GM18517 (cell line): Measurements from ENCODE around the gene KANSL1L.
"Not testable (repeated sequence)": the region's sequence is repeated elsewhere in the genome, so short reads cannot be mapped to it uniquely, and the experiment has no call there.

Experiments used
- ATAC-seq: cut with Tn5 transposase; IDR thresholded peaks from one replicate; pipeline ENCODE4 v1.9.1; 2021; ENCODE audit warnings: mild to moderate bottlenecking, moderate library complexity; ENCODE audit not compliant: unreplicated experiment

KANSL1L gene

GRCh38 chr2:210177769-210178168 is 6.6 kb upstream of the KANSL1L start:
- no peak for ATAC-seq

- ATAC-seq, result not testable (repeated sequence)
These were observed 5.9 kb upstream of the KANSL1L start for GRCh38 chr2:210177115-210177514.

- ATAC-seq, result no peak
These were observed 2.9 kb upstream of the KANSL1L start for GRCh38 chr2:210174086-210174485.

GRCh38 chr2:210172219-210172575 is 988 bp upstream of the KANSL1L start:
- no peak for ATAC-seq

- peak; percentile 70 for ATAC-seq
These were observed 534 bp downstream of the KANSL1L start for GRCh38 chr2:210170446-210171303.

- no peak for ATAC-seq
These were observed 1.1 kb downstream of the KANSL1L start for GRCh38 chr2:210170196-210170445.

- peak; percentile 37 for ATAC-seq
These were observed 1.6 kb downstream of the KANSL1L start for GRCh38 chr2:210169516-210170195.

- no peak for ATAC-seq
These were observed 4.0 kb downstream of the KANSL1L start for GRCh38 chr2:210167227-210167626.

GRCh38 chr2:210162466-210163124 is 8.6 kb downstream of the KANSL1L start:
- no peak for ATAC-seq

GRCh38 chr2:210159059-210159458 is 12.2 kb downstream of the KANSL1L start:
- no peak for ATAC-seq

- ATAC-seq, result no peak
These were observed 13.0 kb downstream of the KANSL1L start for GRCh38 chr2:210158236-210158635.

GRCh38 chr2:210157526-210157925 is 13.7 kb downstream of the KANSL1L start:
- no peak for ATAC-seq

- ATAC-seq, result no peak
These were observed 23.6 kb downstream of the KANSL1L start for GRCh38 chr2:210147614-210148013.

GRCh38 chr2:210132239-210132638 is 39.0 kb downstream of the KANSL1L start:
- ATAC-seq, result no peak

- ATAC-seq, result no peak
These were observed 42.2 kb downstream of the KANSL1L start for GRCh38 chr2:210128961-210129360.

GRCh38 chr2:210113614-210114235 is 57.5 kb downstream of the KANSL1L start:
- ATAC-seq, result no peak

GRCh38 chr2:210112871-210113270 is 58.3 kb downstream of the KANSL1L start:
- no peak for ATAC-seq

- ATAC-seq, result no peak
These were observed 71.3 kb downstream of the KANSL1L start for GRCh38 chr2:210099940-210100339.

- ATAC-seq, result no peak
These were observed 76.4 kb downstream of the KANSL1L start for GRCh38 chr2:210094787-210095186.

- no peak for ATAC-seq
These were observed 78.4 kb downstream of the KANSL1L start for GRCh38 chr2:210092791-210093190.

GRCh38 chr2:210086930-210087329 is 84.3 kb downstream of the KANSL1L start:
- no peak for ATAC-seq

GRCh38 chr2:210086292-210086691 is 84.9 kb downstream of the KANSL1L start:
- no peak for ATAC-seq
